ENCODE measurements around the gene BPIFB2. TPM values are rescaled to one million over a fixed set of nuclear protein-coding genes. Genes with fewer than 3 reads are reported as not detected.

Gene BPIFB2
- polyA plus RNA-seq, 1 of the 3 experiments (the other 2 are of a cell fraction), result not detected

DNA sequence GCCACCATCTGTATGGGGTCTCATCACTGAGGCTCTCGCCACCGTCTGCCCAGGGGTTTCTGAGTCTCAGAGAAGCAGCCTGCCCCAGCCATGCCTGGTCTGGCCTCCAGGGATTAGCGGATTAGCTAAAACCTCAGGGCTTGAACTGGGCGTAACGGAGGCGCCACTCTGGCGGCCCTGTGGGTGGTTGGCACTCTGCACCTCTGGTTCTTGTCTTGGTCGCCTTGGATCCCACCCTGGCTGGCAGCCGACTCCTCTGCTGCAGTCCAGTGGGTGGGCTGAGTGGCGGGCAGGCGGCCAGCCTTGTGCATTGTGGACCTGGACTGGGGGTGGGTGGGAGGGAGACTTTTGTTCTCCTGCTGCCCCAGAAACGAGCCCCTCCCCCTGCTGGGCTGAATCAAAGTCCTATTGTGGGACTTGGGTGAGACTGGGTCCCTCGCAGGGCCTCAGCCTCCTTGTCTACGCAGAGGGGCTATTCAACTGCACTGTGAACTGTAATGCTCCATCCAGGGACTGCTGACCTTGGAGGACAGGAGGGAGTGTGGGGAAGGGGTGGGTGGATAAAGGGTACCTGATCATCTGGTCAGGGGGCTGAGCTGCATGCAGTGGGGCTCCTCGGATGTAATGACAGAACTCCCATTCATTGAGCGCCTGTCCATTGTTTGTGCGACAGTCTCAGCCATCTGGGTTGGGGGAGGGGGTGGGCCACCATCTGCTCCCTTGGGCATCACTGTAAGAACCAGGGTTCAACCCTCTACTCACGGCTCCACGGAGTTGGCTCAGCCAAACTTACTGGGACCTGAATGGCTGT, 27.2 kb upstream of the BPIFB2 start:
- TF ChIP-seq RXRA (IDR thresholded peaks at IDR 0.05; ENCODE audit: borderline replicate concordance, low read depth) (no peak), RFX5 (IDR thresholded peaks at IDR 0.05; ENCODE audit: low read length) (no peak), CHD2 (IDR thresholded peaks at IDR 0.05; ENCODE audit: low read length, partially characterized antibody) (no peak), RAD21 (IDR thresholded peaks at IDR 0.05; ENCODE audit: low read length) (no peak), MXI1 (IDR thresholded peaks at IDR 0.05; ENCODE audit: low read depth, low read length) (no peak)
- TF ChIP-seq, protein P1, sequence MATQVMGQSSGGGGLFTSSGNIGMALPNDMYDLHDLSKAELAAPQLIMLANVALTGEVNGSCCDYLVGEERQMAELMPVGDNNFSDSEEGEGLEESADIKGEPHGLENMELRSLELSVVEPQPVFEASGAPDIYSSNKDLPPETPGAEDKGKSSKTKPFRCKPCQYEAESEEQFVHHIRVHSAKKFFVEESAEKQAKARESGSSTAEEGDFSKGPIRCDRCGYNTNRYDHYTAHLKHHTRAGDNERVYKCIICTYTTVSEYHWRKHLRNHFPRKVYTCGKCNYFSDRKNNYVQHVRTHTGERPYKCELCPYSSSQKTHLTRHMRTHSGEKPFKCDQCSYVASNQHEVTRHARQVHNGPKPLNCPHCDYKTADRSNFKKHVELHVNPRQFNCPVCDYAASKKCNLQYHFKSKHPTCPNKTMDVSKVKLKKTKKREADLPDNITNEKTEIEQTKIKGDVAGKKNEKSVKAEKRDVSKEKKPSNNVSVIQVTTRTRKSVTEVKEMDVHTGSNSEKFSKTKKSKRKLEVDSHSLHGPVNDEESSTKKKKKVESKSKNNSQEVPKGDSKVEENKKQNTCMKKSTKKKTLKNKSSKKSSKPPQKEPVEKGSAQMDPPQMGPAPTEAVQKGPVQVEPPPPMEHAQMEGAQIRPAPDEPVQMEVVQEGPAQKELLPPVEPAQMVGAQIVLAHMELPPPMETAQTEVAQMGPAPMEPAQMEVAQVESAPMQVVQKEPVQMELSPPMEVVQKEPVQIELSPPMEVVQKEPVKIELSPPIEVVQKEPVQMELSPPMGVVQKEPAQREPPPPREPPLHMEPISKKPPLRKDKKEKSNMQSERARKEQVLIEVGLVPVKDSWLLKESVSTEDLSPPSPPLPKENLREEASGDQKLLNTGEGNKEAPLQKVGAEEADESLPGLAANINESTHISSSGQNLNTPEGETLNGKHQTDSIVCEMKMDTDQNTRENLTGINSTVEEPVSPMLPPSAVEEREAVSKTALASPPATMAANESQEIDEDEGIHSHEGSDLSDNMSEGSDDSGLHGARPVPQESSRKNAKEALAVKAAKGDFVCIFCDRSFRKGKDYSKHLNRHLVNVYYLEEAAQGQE (IDR thresholded peaks at IDR 0.05; ENCODE audit: low read depth, low read length), result no peak
- H3K9me3 ChIP-seq, result no peaks in the 10 kb centered on the region
- H3K36me3 ChIP-seq (replicated peaks in 1 of 2; ENCODE audit: control insufficient read depth in 1 of 2, insufficient read depth in 2 of 2, low read length in 1 of 2), result no peaks in the 10 kb centered on the region
- H3K4me2 ChIP-seq, result no peak overlapping the region
- no peak overlapping the region for H3K27ac ChIP-seq (ENCODE audit: low read depth in 2 of 2, low read length in 1 of 2)
- H3K27me3 ChIP-seq (ENCODE audit: insufficient read depth), result no peaks in the 10 kb centered on the region; the same call in 1 of the 2 replicates
- H3K9me2 ChIP-seq, result no peaks in the 10 kb centered on the region
- WGBS (ENCODE audit: low lambda C conversion rate), result 64% methylated on average over 15 of the region's 19 CpGs
- H4K20me1 ChIP-seq (ENCODE audit: insufficient read depth), result no peaks in the 10 kb centered on the region
- CTCF ChIA-PET, result no interaction called here
- no peak overlapping the region for H3K9ac ChIP-seq
- POLR2A ChIA-PET, result no interaction called here
- no peak overlapping the region for H2AFZ ChIP-seq (ENCODE audit: low read depth)
- no peak overlapping the region for H3K4me3 ChIP-seq (ENCODE audit: low read depth in 2 of 2, low read length in 1 of 2)
- no peak for DNase-seq
- H3F3A ChIP-seq (replicated peaks; ENCODE audit: insufficient read depth), result no peaks in the 10 kb centered on the region
- peaks cover 0 to 3% of the 10 kb centered on the region in 2 experiments; a peak in 1 of 4 replicates for H3K4me1 ChIP-seq (ENCODE audit: control insufficient read depth in 1 of 2, insufficient read depth in 2 of 2, low read depth in 1 of 2, low read length in 1 of 2)
- H3K79me2 ChIP-seq (ENCODE audit: insufficient read depth), result no peaks in the 10 kb centered on the region

DNA sequence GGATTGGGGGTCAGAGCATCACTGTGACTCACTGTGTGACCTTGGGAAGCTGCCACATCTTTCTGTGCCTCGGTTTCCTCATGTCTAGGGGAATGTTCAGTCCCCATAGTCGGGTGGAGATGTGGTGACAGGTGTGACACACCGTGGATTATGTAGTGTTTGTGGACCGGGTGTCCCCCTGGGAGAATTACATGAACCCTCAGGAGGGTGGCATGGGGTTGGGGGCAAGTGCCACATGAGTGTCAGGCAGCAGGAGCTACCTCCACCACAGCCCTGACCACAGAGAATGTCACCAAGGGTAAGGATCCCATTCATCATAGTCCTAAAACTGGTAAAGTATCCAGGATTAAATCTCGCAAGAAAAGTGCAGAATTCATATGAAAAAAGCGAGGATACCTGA, 26.5 kb upstream of the BPIFB2 start:
- Histone ChIP-seq H3K27me3 (ENCODE audit: insufficient read depth) (no peaks in the 10 kb centered on the region; the same call in 1 of the 2 replicates), H4K20me1 (ENCODE audit: insufficient read depth) (no peaks in the 10 kb centered on the region), H3K4me3 (ENCODE audit: low read depth in 2 of 2, low read length in 1 of 2) (no peak overlapping the region), H3K4me2 (no peak overlapping the region), H3F3A (replicated peaks; ENCODE audit: insufficient read depth) (no peaks in the 10 kb centered on the region), H3K4me1 (ENCODE audit: control insufficient read depth in 1 of 2, insufficient read depth in 2 of 2, low read depth in 1 of 2, low read length in 1 of 2) (peaks cover 0 to 3% of the 10 kb centered on the region in 2 experiments; a peak in 1 of 4 replicates), H3K9me3 (no peaks in the 10 kb centered on the region), H3K27ac (ENCODE audit: low read depth in 2 of 2, low read length in 1 of 2) (no peak overlapping the region), H3K9ac (no peak overlapping the region), H3K79me2 (ENCODE audit: insufficient read depth) (no peaks in the 10 kb centered on the region), H3K9me2 (no peaks in the 10 kb centered on the region), H2AFZ (ENCODE audit: low read depth) (no peak overlapping the region), H3K36me3 (replicated peaks in 1 of 2; ENCODE audit: control insufficient read depth in 1 of 2, insufficient read depth in 2 of 2, low read length in 1 of 2) (no peaks in the 10 kb centered on the region)
- no peak for DNase-seq
- ChIA-PET POLR2A (no interaction called here), CTCF (no interaction called here)
- WGBS (ENCODE audit: low lambda C conversion rate), result 30% methylated on average over 6 of the region's 6 CpGs
- no peak for TF ChIP-seq ELF1 (IDR thresholded peaks at IDR 0.05)
- TF ChIP-seq YY1 (IDR thresholded peaks at IDR 0.05; ENCODE audit: low read depth), result no peak
- no peak for TF ChIP-seq NFIC (IDR thresholded peaks at IDR 0.05; ENCODE audit: borderline replicate concordance)
- TF ChIP-seq TCF12 (IDR thresholded peaks at IDR 0.05), result no peak
- TF ChIP-seq FOSL2 (IDR thresholded peaks at IDR 0.05; ENCODE audit: borderline replicate concordance, low read depth), result no peak
- TF ChIP-seq FOXM1 (IDR thresholded peaks at IDR 0.05; ENCODE audit: low read depth), result no peak
- TF ChIP-seq TEAD4 (IDR thresholded peaks at IDR 0.05; ENCODE audit: borderline replicate concordance, insufficient read depth), result no peak
- TF ChIP-seq, protein P2, sequence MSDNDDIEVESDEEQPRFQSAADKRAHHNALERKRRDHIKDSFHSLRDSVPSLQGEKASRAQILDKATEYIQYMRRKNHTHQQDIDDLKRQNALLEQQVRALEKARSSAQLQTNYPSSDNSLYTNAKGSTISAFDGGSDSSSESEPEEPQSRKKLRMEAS (IDR thresholded peaks at IDR 0.05; ENCODE audit: low read depth), result no peak
- TF ChIP-seq SMC3 (IDR thresholded peaks at IDR 0.05; ENCODE audit: low read depth, low read length), result no peak
- no peak for TF ChIP-seq CHD2 (IDR thresholded peaks at IDR 0.05; ENCODE audit: low read length, partially characterized antibody)
- TF ChIP-seq, protein P3, sequence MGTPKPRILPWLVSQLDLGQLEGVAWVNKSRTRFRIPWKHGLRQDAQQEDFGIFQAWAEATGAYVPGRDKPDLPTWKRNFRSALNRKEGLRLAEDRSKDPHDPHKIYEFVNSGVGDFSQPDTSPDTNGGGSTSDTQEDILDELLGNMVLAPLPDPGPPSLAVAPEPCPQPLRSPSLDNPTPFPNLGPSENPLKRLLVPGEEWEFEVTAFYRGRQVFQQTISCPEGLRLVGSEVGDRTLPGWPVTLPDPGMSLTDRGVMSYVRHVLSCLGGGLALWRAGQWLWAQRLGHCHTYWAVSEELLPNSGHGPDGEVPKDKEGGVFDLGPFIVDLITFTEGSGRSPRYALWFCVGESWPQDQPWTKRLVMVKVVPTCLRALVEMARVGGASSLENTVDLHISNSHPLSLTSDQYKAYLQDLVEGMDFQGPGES (IDR thresholded peaks at IDR 0.05; ENCODE audit: low read depth, low read length), result no peak
- TF ChIP-seq POLR2AphosphoS5 (IDR thresholded peaks at IDR 0.05; ENCODE audit: low read depth, low read length), result no peak
- TF ChIP-seq, protein P4, sequence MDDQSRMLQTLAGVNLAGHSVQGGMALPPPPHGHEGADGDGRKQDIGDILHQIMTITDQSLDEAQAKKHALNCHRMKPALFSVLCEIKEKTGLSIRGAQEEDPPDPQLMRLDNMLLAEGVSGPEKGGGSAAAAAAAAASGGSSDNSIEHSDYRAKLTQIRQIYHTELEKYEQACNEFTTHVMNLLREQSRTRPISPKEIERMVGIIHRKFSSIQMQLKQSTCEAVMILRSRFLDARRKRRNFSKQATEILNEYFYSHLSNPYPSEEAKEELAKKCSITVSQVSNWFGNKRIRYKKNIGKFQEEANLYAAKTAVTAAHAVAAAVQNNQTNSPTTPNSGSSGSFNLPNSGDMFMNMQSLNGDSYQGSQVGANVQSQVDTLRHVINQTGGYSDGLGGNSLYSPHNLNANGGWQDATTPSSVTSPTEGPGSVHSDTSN (IDR thresholded peaks at IDR 0.05), result no peak
- TF ChIP-seq RXRA (IDR thresholded peaks at IDR 0.05; ENCODE audit: borderline replicate concordance, low read depth), result no peak
- TF ChIP-seq, protein P5, sequence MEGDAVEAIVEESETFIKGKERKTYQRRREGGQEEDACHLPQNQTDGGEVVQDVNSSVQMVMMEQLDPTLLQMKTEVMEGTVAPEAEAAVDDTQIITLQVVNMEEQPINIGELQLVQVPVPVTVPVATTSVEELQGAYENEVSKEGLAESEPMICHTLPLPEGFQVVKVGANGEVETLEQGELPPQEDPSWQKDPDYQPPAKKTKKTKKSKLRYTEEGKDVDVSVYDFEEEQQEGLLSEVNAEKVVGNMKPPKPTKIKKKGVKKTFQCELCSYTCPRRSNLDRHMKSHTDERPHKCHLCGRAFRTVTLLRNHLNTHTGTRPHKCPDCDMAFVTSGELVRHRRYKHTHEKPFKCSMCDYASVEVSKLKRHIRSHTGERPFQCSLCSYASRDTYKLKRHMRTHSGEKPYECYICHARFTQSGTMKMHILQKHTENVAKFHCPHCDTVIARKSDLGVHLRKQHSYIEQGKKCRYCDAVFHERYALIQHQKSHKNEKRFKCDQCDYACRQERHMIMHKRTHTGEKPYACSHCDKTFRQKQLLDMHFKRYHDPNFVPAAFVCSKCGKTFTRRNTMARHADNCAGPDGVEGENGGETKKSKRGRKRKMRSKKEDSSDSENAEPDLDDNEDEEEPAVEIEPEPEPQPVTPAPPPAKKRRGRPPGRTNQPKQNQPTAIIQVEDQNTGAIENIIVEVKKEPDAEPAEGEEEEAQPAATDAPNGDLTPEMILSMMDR (IDR thresholded peaks at IDR 0.05), result no peak
- TF ChIP-seq EZH2phosphoT487 (IDR thresholded peaks at IDR 0.05; ENCODE audit: borderline replicate concordance, low read depth), result no peak
- no peak for TF ChIP-seq RAD21 (IDR thresholded peaks at IDR 0.05; ENCODE audit: low read length)

Data from SK-N-SH (cell line).